Osteocyte (in vitro differentiated cells): ENCODE measurements around the gene PINK1. TPM values are rescaled to one million over a fixed set of nuclear protein-coding genes. Genes with fewer than 3 reads are reported as not detected.

ENCODE experiments used
- DNase-seq: peaks from one replicate; pipeline ENCODE4 v3.0.0; 2021; ENCODE audit warnings: mixed read lengths; ENCODE audit not compliant: unreplicated experiment; ENCODE audit errors: extremely low spot score
- H3K27ac Mint-ChIP-seq: one replicate; pipeline ENCODE4 v1.8.0; 2021; ENCODE audit warnings: mild to moderate bottlenecking, mixed read lengths; ENCODE audit not compliant: unreplicated experiment
- H3K27me3 Mint-ChIP-seq: one replicate; pipeline ENCODE4 v1.8.0; 2021; ENCODE audit warnings: mixed read lengths; ENCODE audit not compliant: unreplicated experiment
- H3K36me3 Mint-ChIP-seq: one replicate; pipeline ENCODE4 v1.8.0; 2021; ENCODE audit warnings: mixed read lengths; ENCODE audit not compliant: unreplicated experiment
- H3K4me1 Mint-ChIP-seq: one replicate; pipeline ENCODE4 v1.8.0; 2021; ENCODE audit warnings: mixed read lengths; ENCODE audit not compliant: unreplicated experiment
- H3K4me3 Mint-ChIP-seq: one replicate; pipeline ENCODE4 v1.8.0; 2021; ENCODE audit warnings: mild to moderate bottlenecking, moderate library complexity, mixed read lengths; ENCODE audit not compliant: unreplicated experiment
- H3K9me3 Mint-ChIP-seq: one replicate; pipeline ENCODE4 v1.8.0; 2021; ENCODE audit warnings: mixed read lengths; ENCODE audit not compliant: unreplicated experiment
- CTCF ChIP-seq: fragments of 200-600 bp; sonication (generic); IDR thresholded peaks from 2 replicates; pipeline ENCODE4 v1.5.0; 2021; ENCODE audit warnings: antibody characterized with exemption, mild to moderate bottlenecking, moderate library complexity
- total RNA-seq: library from RNA; stranded (reverse); gene quantifications from 2 replicates; pipeline ENCODE4 v1.2.1, GENCODE V29; 2021

The PINK1 gene
- total RNA-seq, 1 donor from 2014 or later = 55.2 TPM

- H3K27ac Mint-ChIP-seq = peak within 1 kb of the TSS; percentile 91
- peak within 1 kb of the TSS; percentile 99 for H3K4me3 Mint-ChIP-seq
- DNase-seq = peak; percentile 98
- peaks cover 29% of the 10 kb centered on the region for H3K4me1 Mint-ChIP-seq
- peaks cover 18% of the 10 kb centered on the region for H3K36me3 Mint-ChIP-seq
- H3K27me3 Mint-ChIP-seq = no peaks in the 10 kb centered on the region
- no peaks in the 10 kb centered on the region for H3K9me3 Mint-ChIP-seq
- TF ChIP-seq CTCF = peak; percentile 61
Measured at GRCh38 chr1:20661207-20662109, 28.2 kb downstream of the PINK1 start, which contains the start of gene DDOST. DDOST (minus strand) TSS chr1:20661369; CDS start chr1:20661350, 19 bp downstream.

- no peaks in the 10 kb centered on the region for H3K27me3 Mint-ChIP-seq
- peaks cover 29% of the 10 kb centered on the region for H3K4me1 Mint-ChIP-seq
- DNase-seq = no peak
- TF ChIP-seq CTCF = no peak
- H3K27ac Mint-ChIP-seq = peak overlapping the region; percentile 91
- peak overlapping the region; percentile 99 for H3K4me3 Mint-ChIP-seq
- H3K36me3 Mint-ChIP-seq = peaks cover 11% of the 10 kb centered on the region
- no peaks in the 10 kb centered on the region for H3K9me3 Mint-ChIP-seq
Measured at GRCh38 chr1:20662110-20662475, 28.8 kb downstream of the PINK1 start.

- Mint-ChIP-seq H3K27ac (no peak overlapping the region), H3K4me1 (peaks cover 29% of the 10 kb centered on the region), H3K4me3 (peak overlapping the region; percentile 99), H3K27me3 (no peaks in the 10 kb centered on the region), H3K36me3 (peaks cover 5% of the 10 kb centered on the region), H3K9me3 (no peaks in the 10 kb centered on the region)
- no peak for TF ChIP-seq CTCF
- DNase-seq = no peak
Measured at GRCh38 chr1:20663365-20663764, 30.1 kb downstream of the PINK1 start.

- Mint-ChIP-seq H3K36me3 (peaks cover 3% of the 10 kb centered on the region), H3K27ac (no peak overlapping the region), H3K9me3 (no peaks in the 10 kb centered on the region), H3K4me1 (peaks cover 28% of the 10 kb centered on the region), H3K4me3 (no peak overlapping the region), H3K27me3 (no peaks in the 10 kb centered on the region)
- DNase-seq = no peak
- TF ChIP-seq CTCF = no peak
Measured at GRCh38 chr1:20663969-20664715, 30.9 kb downstream of the PINK1 start.

GRCh38 chr1:20665726-20666125, 32.5 kb downstream of the PINK1 start:
- Mint-ChIP-seq H3K4me3 (no peak overlapping the region), H3K27ac (no peak overlapping the region), H3K9me3 (no peaks in the 10 kb centered on the region), H3K36me3 (no peaks in the 10 kb centered on the region), H3K4me1 (peaks cover 13% of the 10 kb centered on the region), H3K27me3 (no peaks in the 10 kb centered on the region)
- TF ChIP-seq CTCF = no peak
- no peak for DNase-seq
